ENCODE measurements around the gene GALNT12.

The GALNT12 gene

GRCh38 chr9:98805506-98806272, 1.8 kb upstream of the GALNT12 start:
- DNase-seq: no peak

- no peak for DNase-seq
Observed at GRCh38 chr9:98806394-98807035, 955 bp upstream of the GALNT12 start.

GRCh38 chr9:98807814-98808195, 335 bp downstream of the GALNT12 start:
- DNase-seq: peak; percentile 40

- DNase-seq: peak; percentile 17
Observed at GRCh38 chr9:98808411-98808815, 943 bp downstream of the GALNT12 start.

GRCh38 chr9:98808875-98809274, 1.4 kb downstream of the GALNT12 start:
- no peak for DNase-seq

- DNase-seq: no peak
Observed at GRCh38 chr9:98809311-98810101, 2.0 kb downstream of the GALNT12 start.

GRCh38 chr9:98810102-98810842, 2.8 kb downstream of the GALNT12 start:
- no peak for DNase-seq

GRCh38 chr9:98811051-98811650, 3.7 kb downstream of the GALNT12 start:
- DNase-seq: no peak

GRCh38 chr9:98815391-98815951, 8.0 kb downstream of the GALNT12 start:
- no peak for DNase-seq

- no peak for DNase-seq
Observed at GRCh38 chr9:98818764-98819163, 11.3 kb downstream of the GALNT12 start.

- no peak for DNase-seq
Observed at GRCh38 chr9:98819231-98819630, 11.8 kb downstream of the GALNT12 start.

- no peak for DNase-seq
Observed at GRCh38 chr9:98821831-98822230, 14.4 kb downstream of the GALNT12 start.

GRCh38 chr9:98822661-98823060, 15.2 kb downstream of the GALNT12 start:
- DNase-seq: no peak

- DNase-seq: no peak
Observed at GRCh38 chr9:98823666-98824334, 16.3 kb downstream of the GALNT12 start.

- DNase-seq: no peak
Observed at GRCh38 chr9:98825414-98825813, 17.9 kb downstream of the GALNT12 start.

- no peak for DNase-seq
Observed at GRCh38 chr9:98826716-98827115, 19.2 kb downstream of the GALNT12 start.

- no peak for DNase-seq
Observed at GRCh38 chr9:98829766-98830165, 22.3 kb downstream of the GALNT12 start.

GRCh38 chr9:98830554-98830953, 23.1 kb downstream of the GALNT12 start:
- no peak for DNase-seq

- DNase-seq: no peak
Observed at GRCh38 chr9:98831696-98832095, 24.2 kb downstream of the GALNT12 start.

- DNase-seq: no peak
Observed at GRCh38 chr9:98832768-98833089, 25.3 kb downstream of the GALNT12 start.

- no peak for DNase-seq
Observed at GRCh38 chr9:98833090-98833956, 25.9 kb downstream of the GALNT12 start.

All from NCI-H1105 (cell line).